Liver (tissue), 3 donors: ENCODE measurements around the gene RIGI.

ENCODE experiments used
- JUND ChIP-seq, 2 donors: IDR thresholded peaks; 2 replicates each; pipeline ENCODE4 v1.6.1; 2016; ENCODE audit warnings: antibody characterized with exemption in 2 of 2
- NR2F2 ChIP-seq: IDR thresholded peaks from 2 replicates; pipeline ENCODE4 v1.6.1; 2016; ENCODE audit warnings: antibody characterized with exemption
- TF ChIP-seq, protein P1 (sequence below): fragments of 150-350 bp; IDR thresholded peaks from 2 replicates; pipeline ENCODE4 v1.5.1; 2017; ENCODE audit warnings: improper control_type of control experiment, low read depth, low read length; ENCODE audit not compliant: missing input control
- donor health status: healthy.
- donor health status: healthy.

DNA sequence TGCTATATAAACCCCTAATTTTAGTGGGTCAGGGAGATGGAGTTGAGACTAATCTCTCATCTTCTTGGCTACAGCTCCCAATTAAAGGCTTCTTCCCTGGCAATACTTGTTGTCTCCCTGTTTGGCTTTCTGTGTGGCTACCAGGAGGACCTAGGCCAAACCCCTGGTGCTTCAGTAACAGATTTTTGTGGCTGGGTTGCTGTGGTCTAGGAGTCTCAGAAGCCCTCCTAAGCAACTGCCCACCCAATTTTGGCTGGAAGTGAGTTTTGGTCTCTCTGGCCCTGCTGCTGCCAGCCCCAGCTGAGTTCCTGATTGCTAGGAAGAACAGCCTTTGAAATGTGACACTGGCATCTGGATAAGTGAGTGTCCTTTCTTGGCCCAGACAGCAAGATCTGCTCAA, 9.8 kb downstream of the RIGI start:
- TF ChIP-seq, protein P1, sequence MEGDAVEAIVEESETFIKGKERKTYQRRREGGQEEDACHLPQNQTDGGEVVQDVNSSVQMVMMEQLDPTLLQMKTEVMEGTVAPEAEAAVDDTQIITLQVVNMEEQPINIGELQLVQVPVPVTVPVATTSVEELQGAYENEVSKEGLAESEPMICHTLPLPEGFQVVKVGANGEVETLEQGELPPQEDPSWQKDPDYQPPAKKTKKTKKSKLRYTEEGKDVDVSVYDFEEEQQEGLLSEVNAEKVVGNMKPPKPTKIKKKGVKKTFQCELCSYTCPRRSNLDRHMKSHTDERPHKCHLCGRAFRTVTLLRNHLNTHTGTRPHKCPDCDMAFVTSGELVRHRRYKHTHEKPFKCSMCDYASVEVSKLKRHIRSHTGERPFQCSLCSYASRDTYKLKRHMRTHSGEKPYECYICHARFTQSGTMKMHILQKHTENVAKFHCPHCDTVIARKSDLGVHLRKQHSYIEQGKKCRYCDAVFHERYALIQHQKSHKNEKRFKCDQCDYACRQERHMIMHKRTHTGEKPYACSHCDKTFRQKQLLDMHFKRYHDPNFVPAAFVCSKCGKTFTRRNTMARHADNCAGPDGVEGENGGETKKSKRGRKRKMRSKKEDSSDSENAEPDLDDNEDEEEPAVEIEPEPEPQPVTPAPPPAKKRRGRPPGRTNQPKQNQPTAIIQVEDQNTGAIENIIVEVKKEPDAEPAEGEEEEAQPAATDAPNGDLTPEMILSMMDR: no peak
- TF ChIP-seq NR2F2 (no peak), JUND (IDR thresholded peaks at IDR 0.05) (no peak)
